Suprapubic skin (tissue), 4 donors: ENCODE results near the gene GMDS. TPM values are rescaled to one million over a fixed set of nuclear protein-coding genes. Genes with fewer than 3 reads are reported as not detected.

Source experiments
- DNase-seq, 2 donors: peaks; one replicate each; pipeline ENCODE4 v3.0.0-alpha.2; 2019; ENCODE audit warnings: low spot score in 2 of 2
- H3K27ac ChIP-seq: fragments of 200-600 bp; sonication (generic); one replicate; pipeline ENCODE4 v1.5.1; 2019
- H3K27me3 ChIP-seq: fragments of 200-600 bp; sonication (generic); one replicate; pipeline ENCODE4 v1.5.1; 2019
- H3K36me3 ChIP-seq: fragments of 200-600 bp; sonication (generic); one replicate; pipeline ENCODE4 v1.5.1; 2019
- H3K4me1 ChIP-seq: fragments of 200-600 bp; sonication (generic); one replicate; pipeline ENCODE4 v1.5.1; 2019
- H3K4me3 ChIP-seq: fragments of 200-600 bp; sonication (generic); one replicate; pipeline ENCODE4 v1.5.1; 2019; ENCODE audit warnings: mild to moderate bottlenecking
- H3K9me3 ChIP-seq: fragments of 200-600 bp; sonication (generic); one replicate; pipeline ENCODE4 v1.5.1; 2019
- EP300 ChIP-seq: sonication (generic); formaldehyde crosslinking; IDR thresholded peaks from one replicate; pipeline ENCODE4 v1.6.1; 2017; ENCODE audit warnings: antibody characterized with exemption
- POLR2A ChIP-seq, 2 donors: fragments of 450-650 bp; IDR thresholded peaks; one replicate each; pipeline ENCODE4 v1.6.1; 2017; ENCODE audit warnings: antibody characterized with exemption in 2 of 2, mild to moderate bottlenecking in 2 of 2, moderate library complexity in 2 of 2
- POLR2AphosphoS5 ChIP-seq, 3 donors: sonication (generic); formaldehyde crosslinking; IDR thresholded peaks; one replicate each; pipeline ENCODE4 v1.6.1; 2017; ENCODE audit warnings: antibody characterized with exemption in 3 of 3
- WGBS: methylation state at CpG from one replicate; pipeline ENCODE4 v1.1.5; 2018; 5-methylcytosine and 5-hydroxymethylcytosine counted together
- total RNA-seq, 4 donors: library from RNA; depleted of rRNA; stranded (reverse); fragments of >200 nt; gene quantifications; one replicate each; pipeline ENCODE4 v1.1.0, GENCODE V29; 2016
- TF ChIP-seq, protein P1 (sequence below), 2 donors: fragments of 200-600 bp in 1 of 2; fragments of 450-650 bp in 1 of 2; sonication (generic) in 1 of 2; IDR thresholded peaks; one replicate each; pipeline ENCODE4 v1.5.1; 2016 to 2019; ENCODE audit warnings: antibody characterized with exemption in 2 of 2, mild to moderate bottlenecking in 1 of 2, moderate library complexity in 1 of 2

GMDS gene
- total RNA-seq, 4 donors from 2014 or later, result 11.7 to 19.3 (median 13.2) TPM

DNA sequence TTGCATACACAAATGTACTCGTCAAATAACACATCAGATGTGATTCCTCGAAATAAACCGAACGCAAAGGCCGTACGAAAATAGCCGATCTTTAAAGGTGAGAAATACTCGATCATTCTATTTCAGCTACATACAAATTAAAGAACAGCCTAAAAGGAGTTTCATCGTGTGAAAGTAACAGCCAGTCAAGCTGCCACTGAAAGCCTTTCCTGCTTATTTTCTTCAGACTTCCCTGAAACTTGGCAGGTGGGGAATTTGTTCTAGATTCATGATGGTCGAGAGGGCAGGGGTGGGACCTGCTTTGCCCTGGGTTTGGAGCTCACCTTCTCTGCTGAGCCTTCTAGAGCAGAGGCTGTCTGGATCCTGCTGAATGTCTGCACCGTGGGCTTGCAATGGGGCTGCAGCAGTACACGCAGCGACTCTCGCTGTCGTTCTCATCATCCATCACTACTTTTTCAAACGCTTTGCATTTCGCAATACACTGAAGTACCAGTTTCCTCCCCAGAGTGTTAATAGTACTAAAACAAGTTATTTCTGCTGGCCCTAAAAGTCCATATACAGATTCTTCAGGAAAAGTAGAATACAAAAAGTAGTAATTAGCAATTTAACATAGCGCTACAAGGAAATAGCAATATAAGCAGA lies 619.5 kb downstream of the GMDS start:
- Histone ChIP-seq H3K27ac (no peak overlapping the region), H3K36me3 (no peaks in the 10 kb centered on the region), H3K4me1 (peaks cover 21% of the 10 kb centered on the region), H3K4me3 (peak overlapping the region; percentile 73), H3K27me3 (peaks cover 64% of the 10 kb centered on the region), H3K9me3 (no peaks in the 10 kb centered on the region)
- DNase-seq, result peak in 1 of 2 donors; percentile 28
- WGBS, result 79% methylated on average over 18 of the region's 18 CpGs
- TF ChIP-seq POLR2A (IDR thresholded peaks at IDR 0.05) (no peak), EP300 (no peak), POLR2AphosphoS5 (IDR thresholded peaks at IDR 0.05) (no peak)
- TF ChIP-seq, protein P1, sequence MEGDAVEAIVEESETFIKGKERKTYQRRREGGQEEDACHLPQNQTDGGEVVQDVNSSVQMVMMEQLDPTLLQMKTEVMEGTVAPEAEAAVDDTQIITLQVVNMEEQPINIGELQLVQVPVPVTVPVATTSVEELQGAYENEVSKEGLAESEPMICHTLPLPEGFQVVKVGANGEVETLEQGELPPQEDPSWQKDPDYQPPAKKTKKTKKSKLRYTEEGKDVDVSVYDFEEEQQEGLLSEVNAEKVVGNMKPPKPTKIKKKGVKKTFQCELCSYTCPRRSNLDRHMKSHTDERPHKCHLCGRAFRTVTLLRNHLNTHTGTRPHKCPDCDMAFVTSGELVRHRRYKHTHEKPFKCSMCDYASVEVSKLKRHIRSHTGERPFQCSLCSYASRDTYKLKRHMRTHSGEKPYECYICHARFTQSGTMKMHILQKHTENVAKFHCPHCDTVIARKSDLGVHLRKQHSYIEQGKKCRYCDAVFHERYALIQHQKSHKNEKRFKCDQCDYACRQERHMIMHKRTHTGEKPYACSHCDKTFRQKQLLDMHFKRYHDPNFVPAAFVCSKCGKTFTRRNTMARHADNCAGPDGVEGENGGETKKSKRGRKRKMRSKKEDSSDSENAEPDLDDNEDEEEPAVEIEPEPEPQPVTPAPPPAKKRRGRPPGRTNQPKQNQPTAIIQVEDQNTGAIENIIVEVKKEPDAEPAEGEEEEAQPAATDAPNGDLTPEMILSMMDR (IDR thresholded peaks at IDR 0.05), result no peak

DNA sequence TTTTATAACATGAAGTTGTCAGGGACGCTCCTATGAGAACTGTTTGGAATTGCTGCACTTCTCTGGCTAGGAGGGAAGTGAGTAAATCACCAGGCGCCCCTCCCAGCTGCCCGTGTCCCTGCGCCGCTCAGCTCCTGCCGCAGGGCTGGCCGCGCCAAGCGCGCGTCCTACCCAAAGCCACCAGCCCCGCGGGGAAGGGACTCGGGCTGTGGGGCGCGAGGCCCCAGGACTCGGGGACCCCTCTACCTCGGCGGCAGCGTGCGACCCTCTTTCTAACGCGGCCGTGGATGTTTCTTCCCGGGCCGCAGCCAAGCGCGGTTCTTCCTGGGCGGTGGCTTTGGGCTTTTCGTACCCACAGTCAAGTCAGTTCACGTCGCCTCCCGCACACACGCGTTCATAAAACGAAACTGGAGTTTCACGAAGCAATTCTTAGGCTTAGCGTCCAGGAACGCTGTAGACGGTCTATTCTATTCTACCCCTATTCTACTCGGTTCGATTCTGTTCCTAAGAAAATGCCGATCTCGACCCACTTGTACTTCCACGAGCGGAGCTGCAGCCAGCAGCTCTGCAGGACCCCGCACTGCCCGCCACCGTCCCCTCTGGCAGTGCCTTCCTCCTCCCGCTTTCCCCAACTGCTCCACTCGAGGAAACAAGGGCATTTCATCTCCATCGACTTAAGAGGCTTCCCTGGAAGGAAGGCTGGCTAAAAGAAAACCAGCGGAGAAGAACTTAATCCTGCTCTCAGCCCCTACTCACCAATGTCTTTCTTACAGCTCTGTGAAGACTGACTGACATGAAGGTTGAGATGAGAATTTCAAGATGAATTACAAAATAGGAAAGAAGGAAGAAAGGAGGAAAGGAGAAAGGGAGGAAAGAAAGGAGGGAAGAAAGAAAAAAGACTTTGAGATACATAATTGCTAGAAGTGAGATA lies 620.3 kb downstream of the GMDS start:
- Histone ChIP-seq H3K27ac (peak overlapping the region; percentile 66), H3K9me3 (no peaks in the 10 kb centered on the region), H3K4me3 (peak overlapping the region; percentile 73), H3K27me3 (peaks cover 72% of the 10 kb centered on the region), H3K4me1 (peaks cover 26% of the 10 kb centered on the region), H3K36me3 (no peaks in the 10 kb centered on the region)
- WGBS, result 3% methylated on average over 43 of the region's 53 CpGs
- DNase-seq, result peak in 1 of 2 donors; percentile 57
- TF ChIP-seq POLR2AphosphoS5 (IDR thresholded peaks at IDR 0.05) (no peak), POLR2A (IDR thresholded peaks at IDR 0.05) (no peak), EP300 (no peak)
- TF ChIP-seq, protein P1 (IDR thresholded peaks at IDR 0.05), result no peak

DNA sequence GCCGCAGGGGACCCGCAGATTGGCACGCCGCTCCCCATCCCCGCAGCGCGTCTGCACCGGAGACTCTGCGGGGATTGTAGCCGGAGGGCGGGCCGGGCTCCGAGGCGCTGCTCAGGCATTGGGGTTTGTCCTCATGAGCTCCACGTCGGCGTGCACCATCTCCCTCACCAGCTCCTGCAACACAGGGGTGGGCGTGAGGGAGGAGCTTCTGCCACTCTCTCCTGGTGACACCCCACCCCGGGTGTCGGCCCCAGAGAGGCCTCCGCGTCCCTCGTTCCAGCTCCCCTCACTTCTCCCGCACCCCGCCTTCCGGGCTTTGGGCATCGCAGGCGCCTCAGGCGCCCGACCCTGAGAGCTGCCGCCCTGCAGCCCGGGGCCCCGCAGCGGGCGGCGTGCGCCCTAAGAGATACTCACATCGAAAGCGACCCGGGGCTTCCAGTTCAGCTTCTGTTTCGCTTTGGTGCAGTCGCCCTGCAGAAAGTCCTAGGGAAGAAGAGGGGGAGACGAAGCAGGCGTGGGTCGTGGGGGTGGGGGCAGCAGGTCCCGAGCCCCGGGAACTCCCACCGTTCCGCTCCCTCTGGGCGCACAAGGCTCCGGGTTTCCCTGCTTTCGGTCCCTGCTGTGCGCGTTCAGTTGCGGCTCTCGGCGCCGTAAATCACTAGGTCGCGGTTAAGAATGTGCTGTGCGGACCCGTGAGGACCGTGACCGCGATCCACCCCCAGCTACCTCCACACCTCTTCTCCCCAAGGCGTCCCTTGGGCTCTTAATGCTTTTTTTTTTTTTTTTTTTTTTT lies 621.2 kb downstream of the GMDS start:
- DNase-seq, result peak in 1 of 2 donors; percentile 61
- Histone ChIP-seq H3K36me3 (no peaks in the 10 kb centered on the region), H3K27ac (peak overlapping the region; percentile 66), H3K4me3 (peak overlapping the region; percentile 73), H3K4me1 (peaks cover 34% of the 10 kb centered on the region), H3K9me3 (no peaks in the 10 kb centered on the region), H3K27me3 (peaks cover 79% of the 10 kb centered on the region)
- 24% methylated on average over 49 of the region's 66 CpGs for WGBS
- TF ChIP-seq POLR2A (IDR thresholded peaks at IDR 0.05) (no peak), POLR2AphosphoS5 (IDR thresholded peaks at IDR 0.05) (no peak), EP300 (no peak)
- TF ChIP-seq, protein P1 (IDR thresholded peaks at IDR 0.05), result no peak

DNA sequence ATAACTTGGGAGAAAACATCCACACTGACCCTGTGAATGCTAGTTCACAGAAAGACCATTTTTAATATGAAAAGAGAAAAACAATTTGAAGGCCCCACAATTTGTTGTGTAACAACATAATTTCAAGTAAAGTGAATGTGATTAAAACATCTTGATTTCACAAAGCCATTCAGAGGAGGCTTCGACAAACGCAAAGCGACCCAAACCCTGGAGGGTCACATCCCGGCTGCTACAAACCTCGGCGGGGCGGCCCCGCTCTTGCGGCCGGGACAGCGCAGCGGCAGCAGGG lies 621.7 kb downstream of the GMDS start:
- peak overlapping the region; percentile 73 for H3K4me3 ChIP-seq
- H3K27ac ChIP-seq, result peak overlapping the region; percentile 66
- no peaks in the 10 kb centered on the region for H3K36me3 ChIP-seq
- no peak for TF ChIP-seq EP300
- peaks cover 35% of the 10 kb centered on the region for H3K4me1 ChIP-seq
- no peak for DNase-seq
- peaks cover 80% of the 10 kb centered on the region for H3K27me3 ChIP-seq
- WGBS, result 83% methylated on average over 12 of the region's 12 CpGs
- no peaks in the 10 kb centered on the region for H3K9me3 ChIP-seq

DNA sequence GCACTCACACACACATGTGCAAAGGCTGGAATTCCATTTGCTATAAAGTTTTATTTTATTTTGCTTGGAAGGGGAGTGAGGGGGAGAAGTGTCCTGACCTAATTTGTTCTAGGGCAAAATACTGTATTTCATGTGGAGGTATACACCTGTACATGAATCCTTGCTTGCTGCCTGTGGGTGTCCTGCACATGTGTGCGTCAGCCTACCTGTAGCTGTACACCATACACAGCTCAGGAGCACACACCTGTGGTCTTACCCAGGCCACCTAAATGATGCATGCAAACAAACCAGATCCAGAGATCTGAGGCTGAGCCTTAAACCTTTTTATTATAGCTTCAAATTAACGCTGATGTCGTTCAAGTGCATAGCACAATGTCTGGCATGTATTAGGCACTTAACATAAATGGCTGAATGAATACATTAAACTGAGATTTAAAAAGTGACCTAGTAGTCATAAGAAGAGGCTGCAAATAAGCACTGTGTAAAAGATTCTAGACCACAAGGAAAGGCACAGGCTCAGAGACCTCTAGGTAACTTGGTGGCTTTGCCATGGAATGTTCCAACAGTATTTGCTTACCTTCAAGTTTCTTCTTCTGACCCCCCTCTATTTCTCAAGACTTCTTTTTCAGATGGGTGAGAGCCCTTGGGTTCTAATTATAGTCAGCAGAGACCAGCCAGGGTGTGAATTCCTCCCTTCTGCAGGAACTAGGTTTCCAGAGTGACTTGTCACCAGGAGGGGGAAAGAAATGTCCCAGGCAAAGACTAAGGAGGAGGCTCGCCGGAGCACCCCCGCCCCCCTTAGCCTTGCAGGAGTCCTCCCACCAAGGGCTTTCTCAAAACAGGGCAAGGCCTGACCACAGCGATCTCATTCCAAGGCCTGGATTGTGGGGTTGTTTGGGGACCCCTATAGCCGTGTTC lies 622.3 kb downstream of the GMDS start:
- peak in 1 of 2 donors; percentile 41 for DNase-seq
- 94% methylated on average over 7 of the region's 8 CpGs for WGBS
- H3K9me3 ChIP-seq, result no peaks in the 10 kb centered on the region
- H3K4me1 ChIP-seq, result peaks cover 35% of the 10 kb centered on the region
- TF ChIP-seq, protein P1 (IDR thresholded peaks at IDR 0.05), result no peak
- no peak for TF ChIP-seq POLR2A (IDR thresholded peaks at IDR 0.05)
- no peak for TF ChIP-seq POLR2AphosphoS5 (IDR thresholded peaks at IDR 0.05)
- no peak for TF ChIP-seq EP300
- H3K36me3 ChIP-seq, result no peaks in the 10 kb centered on the region
- peaks cover 80% of the 10 kb centered on the region for H3K27me3 ChIP-seq
- peak overlapping the region; percentile 73 for H3K4me3 ChIP-seq
- H3K27ac ChIP-seq, result peak overlapping the region; percentile 66
